Fibroblast of lung (primary cell): ENCODE results near the gene SPRYD3. TPM values are rescaled to one million over a fixed set of nuclear protein-coding genes. Genes with fewer than 3 reads are reported as not detected.

Source experiments
- DNase-seq, 2 donors: peaks; one replicate each; pipeline versions ENCODE4 v3.0.0 to v3.0.0-alpha.2; 2010; ENCODE audit warnings: low read depth in 2 of 2
- H2AFZ ChIP-seq: 2 replicates; pipeline ENCODE4 v1.5.1; 2012; ENCODE audit warnings: low read length, control low read depth, inconsistent platforms
- H3K27ac ChIP-seq: 2 replicates; pipeline ENCODE4 v1.5.1; 2011; ENCODE audit warnings: low read length, control low read depth; ENCODE audit not compliant: insufficient read depth
- H3K27me3 ChIP-seq: 2 replicates; pipeline ENCODE4 v1.5.1; 2011; ENCODE audit warnings: mild to moderate bottlenecking, low read length; ENCODE audit not compliant: control insufficient read depth, insufficient read depth
- H3K36me3 ChIP-seq: 2 replicates; pipeline ENCODE4 v1.5.1; 2011; ENCODE audit warnings: low read length; ENCODE audit not compliant: control insufficient read depth, insufficient read depth
- H3K4me1 ChIP-seq: 2 replicates; pipeline ENCODE4 v1.5.1; 2011; ENCODE audit warnings: low read length; ENCODE audit not compliant: control insufficient read depth, insufficient read depth; ENCODE audit errors: extremely low read depth
- H3K4me2 ChIP-seq: 2 replicates; pipeline ENCODE4 v1.5.1; 2011; ENCODE audit warnings: low read length, control low read depth; ENCODE audit not compliant: insufficient read depth; ENCODE audit errors: extremely low read depth
- H3K4me3 ChIP-seq, 4 experiments: fragments of 200-600 bp in 1 of 4; sonication (generic) in 1 of 4; replicated peaks in 1 of 4; 2 replicates each; pipeline ENCODE4 v1.5.1; 2011 to 2016; ENCODE audit warnings: low read length in 4 of 4, low read depth in 3 of 4, mild to moderate bottlenecking in 3 of 4, control low read depth in 2 of 4, inconsistent platforms in 1 of 4, mixed read lengths in 1 of 4; ENCODE audit not compliant: insufficient read depth in 1 of 4; ENCODE audit errors: control extremely low read depth in 1 of 4
- H3K79me2 ChIP-seq: 2 replicates; pipeline ENCODE4 v1.5.1; 2012; ENCODE audit warnings: mild to moderate bottlenecking, low read length, inconsistent platforms; ENCODE audit not compliant: control insufficient read depth, insufficient read depth
- H3K9ac ChIP-seq: 2 replicates; pipeline ENCODE4 v1.5.1; 2011; ENCODE audit warnings: mild to moderate bottlenecking, low read length, control low read depth; ENCODE audit not compliant: insufficient read depth
- H3K9me3 ChIP-seq: 2 replicates; pipeline ENCODE4 v1.5.1; 2012; ENCODE audit warnings: low read depth, low read length; ENCODE audit not compliant: control insufficient read depth, insufficient read depth
- H4K20me1 ChIP-seq: 2 replicates; pipeline ENCODE4 v1.5.1; 2011; ENCODE audit warnings: low read length; ENCODE audit not compliant: control insufficient read depth, insufficient read depth; ENCODE audit errors: extremely low read depth
- CTCF ChIP-seq, 2 donors: IDR thresholded peaks in 1 of 2; conservative IDR thresholded peaks in 1 of 2; 1 replicate in 1 of 2; 2 replicates in 1 of 2; pipeline ENCODE4 v1.5.1; 2011 to 2012; ENCODE audit warnings: low read length in 2 of 2, control low read depth in 1 of 2, inconsistent platforms in 1 of 2, low read depth in 1 of 2, mild to moderate bottlenecking in 1 of 2
- EZH2 ChIP-seq: IDR thresholded peaks from 2 replicates; pipeline ENCODE4 v1.5.1; 2012; ENCODE audit warnings: low read length, control low read depth, mild to moderate bottlenecking; ENCODE audit errors: missing control alignments
- polyA minus RNA-seq: library from RNA; depleted of rRNA, polyadenylated mRNA; stranded (reverse); fragments of >200 nt; gene quantifications from 2 replicates; pipeline ENCODE4 v1.2.3, GENCODE V29; 2011; ENCODE audit warnings: low replicate concordance
- polyA plus RNA-seq, 2 donors: library from polyadenylated mRNA; depleted of rRNA in 1 of 2; stranded (reverse) in 1 of 2; unstranded in 1 of 2; fragments of >200 nt; gene quantifications; 2 replicates each; pipeline ENCODE4 v1.2.1, GENCODE V29; 2011 to 2012; ENCODE audit warnings: missing spikeins in 1 of 2
- total RNA-seq: library from RNA; depleted of rRNA; stranded (reverse); fragments of >200 nt; gene quantifications from 2 replicates; pipeline ENCODE4 v1.2.1, GENCODE V29; 2014

The SPRYD3 gene
- total RNA-seq (13.9 and 18.2 TPM in 2 replicates), polyA plus RNA-seq (23.3 and 27.7 TPM in 2 replicates), polyA minus RNA-seq (67.2 and 104 TPM in 2 replicates)
- polyA plus RNA-seq (2012): 25.7 and 33.1 TPM in 2 replicates

GRCh38 chr12:53079226-53080117 is at the start of gene SPRYD3:
Gene SPRYD3 (minus strand): TSS chr12:53079390. CDS start chr12:53079333, 57 bp downstream.
- TF ChIP-seq CTCF (conservative IDR thresholded peaks at IDR 0.05 in 1 of 2, IDR thresholded peaks at IDR 0.05 in 1 of 2; ENCODE audit: low read depth in 1 of 2, low read length in 2 of 2) (no peak), EZH2 (no peak)
- H3K79me2 ChIP-seq: peaks cover 8% of the 10 kb centered on the region
- H3K9ac ChIP-seq: peak within 1 kb of the TSS; percentile 86

GRCh38 chr12:53127169-53127568 is 48.0 kb upstream of the SPRYD3 start:
- Histone ChIP-seq H2AFZ (no peak overlapping the region), H3K9ac (no peak overlapping the region), H3K4me3 (no peak overlapping the region), H4K20me1 (no peaks in the 10 kb centered on the region), H3K27ac (no peak overlapping the region), H3K27me3 (no peaks in the 10 kb centered on the region), H3K9me3 (no peaks in the 10 kb centered on the region), H3K36me3 (no peaks in the 10 kb centered on the region), H3K79me2 (no peaks in the 10 kb centered on the region), H3K4me2 (no peak overlapping the region), H3K4me1 (peaks cover 5% of the 10 kb centered on the region)
- TF ChIP-seq CTCF (conservative IDR thresholded peaks at IDR 0.05 in 1 of 2, IDR thresholded peaks at IDR 0.05 in 1 of 2; ENCODE audit: low read depth in 1 of 2, low read length in 2 of 2) (no peak), EZH2 (no peak)
- DNase-seq: no peak

More at GRCh38 chr12:53079226-53080117, at the start of gene SPRYD3:
- H3K9me3 ChIP-seq: no peaks in the 10 kb centered on the region
- peaks cover 10% of the 10 kb centered on the region for H3K36me3 ChIP-seq
- peak within 1 kb of the TSS; percentile 4 for H2AFZ ChIP-seq
- H3K4me1 ChIP-seq: peaks cover 9% of the 10 kb centered on the region
- H3K27ac ChIP-seq: peak within 1 kb of the TSS; percentile 91
- peak within 1 kb of the TSS; percentile 73 to 86 (median 74) for H3K4me3 ChIP-seq
- DNase-seq: peak; percentile 97
- H4K20me1 ChIP-seq: no peaks in the 10 kb centered on the region
- no peaks in the 10 kb centered on the region for H3K27me3 ChIP-seq
- peak within 1 kb of the TSS; percentile 97 for H3K4me2 ChIP-seq

- no peaks in the 10 kb centered on the region for H3K79me2 ChIP-seq
- TF ChIP-seq CTCF (conservative IDR thresholded peaks at IDR 0.05 in 1 of 2, IDR thresholded peaks at IDR 0.05 in 1 of 2; ENCODE audit: low read depth in 1 of 2, low read length in 2 of 2): no peak
- TF ChIP-seq EZH2: no peak
Observed at GRCh38 chr12:53124352-53124723, 45.1 kb upstream of the SPRYD3 start.

More at GRCh38 chr12:53124352-53124723, 45.1 kb upstream of the SPRYD3 start:
- H4K20me1 ChIP-seq: no peaks in the 10 kb centered on the region
- H3K9me3 ChIP-seq: no peaks in the 10 kb centered on the region
- H3K36me3 ChIP-seq: no peaks in the 10 kb centered on the region
- DNase-seq: no peak
- H3K9ac ChIP-seq: no peak overlapping the region
- H3K27me3 ChIP-seq: no peaks in the 10 kb centered on the region
- H3K27ac ChIP-seq: no peak overlapping the region
- H3K4me1 ChIP-seq: peaks cover 5% of the 10 kb centered on the region
- H3K4me3 ChIP-seq: no peak overlapping the region
- H2AFZ ChIP-seq: no peak overlapping the region
- no peak overlapping the region for H3K4me2 ChIP-seq
